Measurements from ENCODE around the gene IRAK2.

DNA sequence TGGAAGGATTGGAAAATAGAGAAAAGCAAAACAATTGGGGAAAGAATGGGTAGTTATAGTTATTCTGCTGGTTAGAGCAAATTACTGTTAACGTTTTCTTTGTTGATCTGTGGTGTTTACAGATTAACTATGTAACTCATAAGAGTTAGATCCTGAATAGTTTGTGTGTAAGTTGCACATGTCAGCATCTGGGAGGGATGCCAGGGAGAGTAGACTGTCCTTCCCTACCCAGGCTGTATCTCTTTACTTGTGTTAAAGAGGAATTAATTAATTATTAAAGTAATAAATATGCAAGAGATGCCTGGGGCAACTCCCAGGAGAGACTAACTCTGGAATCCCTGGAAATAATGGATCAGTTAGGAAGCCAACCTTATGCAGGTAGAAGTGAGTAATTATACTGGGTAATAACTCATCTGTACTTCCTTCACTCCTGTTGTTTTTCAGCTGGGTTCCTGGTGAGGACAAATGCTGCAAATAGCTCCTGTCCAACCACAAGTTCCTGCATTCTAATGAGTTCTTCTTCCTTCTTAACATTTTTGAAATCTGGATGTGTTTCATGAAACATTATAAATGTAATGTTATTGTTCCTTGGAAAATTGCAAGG, 109.1 kb downstream of the IRAK2 start:
- TF ChIP-seq CTCF (IDR thresholded peaks at IDR 0.05; ENCODE audit: insufficient read depth, low read depth, low read length) (no peak), EZH2 (IDR thresholded peaks at IDR 0.05; ENCODE audit: insufficient read depth, low read length) (no peak)

All from astrocyte (in vitro differentiated cells and primary cell).